Hippocampal formation (tissue), 2 donors: ENCODE results near the gene CDCP1.
"Not testable (repeated sequence)": the region's sequence is repeated elsewhere in the genome, so short reads cannot be mapped to it uniquely, and the experiment has no call there.

Experiments used
- DNase-seq, 2 donors: peaks; one replicate each; lab custom pipeline; 2025; lab: John Stamatoyannopoulos, UW

The CDCP1 gene

DNA sequence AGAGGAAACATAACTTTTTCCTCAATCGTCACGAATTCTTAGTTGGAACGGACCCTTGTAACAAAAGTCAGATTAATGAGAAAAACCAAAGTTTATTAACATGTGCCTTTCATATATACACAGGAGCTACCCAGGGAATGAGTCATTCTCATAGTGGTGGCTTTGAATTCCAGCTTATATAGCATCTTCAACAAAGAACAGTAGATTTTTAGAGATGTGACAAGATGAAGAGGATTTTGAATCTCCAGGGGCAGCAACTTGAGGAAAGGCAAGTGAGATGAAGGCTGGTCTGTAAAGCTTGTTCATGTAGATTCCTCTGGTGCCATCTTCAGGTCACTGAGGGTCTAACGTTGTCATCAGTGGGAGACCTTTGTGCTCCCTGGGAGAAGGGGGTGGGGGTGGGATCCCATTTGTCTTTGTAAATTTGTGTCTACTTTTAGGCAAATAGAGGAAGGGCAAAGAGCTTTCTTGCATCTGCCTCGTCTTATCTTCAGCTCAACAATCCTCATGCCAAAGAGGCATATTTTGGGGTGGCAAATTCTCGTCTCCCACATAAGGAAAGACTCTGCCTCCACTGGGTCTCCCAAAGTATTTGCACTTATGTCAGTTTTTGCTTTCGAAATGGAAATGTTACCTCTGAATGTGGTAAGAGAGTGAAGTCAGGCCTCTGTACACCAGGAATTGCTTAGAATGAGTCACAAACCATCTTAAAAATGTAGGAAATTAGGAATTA is 90.6 kb downstream of the CDCP1 start:
- no peak for DNase-seq

GRCh38 chr3:45055032-45055410 is 91.2 kb downstream of the CDCP1 start:
- no peak for DNase-seq

GRCh38 chr3:45054196-45054857 is 91.9 kb downstream of the CDCP1 start:
- DNase-seq, result no peak

DNA sequence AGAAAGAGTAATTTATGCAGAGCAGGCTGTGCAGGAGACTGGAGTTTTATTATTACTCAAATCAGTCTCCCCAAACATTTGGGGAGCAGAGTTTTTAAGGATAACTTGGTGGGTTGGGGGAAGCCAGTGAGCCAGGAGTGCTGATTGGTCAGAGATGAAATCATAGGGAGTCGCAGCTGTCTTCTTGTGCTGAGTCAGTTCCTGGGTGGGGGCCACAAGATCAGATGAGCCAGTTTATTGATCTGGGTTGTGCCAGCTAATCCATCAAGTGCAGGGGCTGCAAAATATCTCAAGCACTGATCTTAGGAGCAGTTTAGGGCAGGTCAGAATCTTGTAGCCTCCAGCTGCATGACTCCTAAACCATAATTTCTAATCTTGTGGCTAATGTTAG is 92.4 kb downstream of the CDCP1 start:
- DNase-seq, result not testable (repeated sequence)

DNA sequence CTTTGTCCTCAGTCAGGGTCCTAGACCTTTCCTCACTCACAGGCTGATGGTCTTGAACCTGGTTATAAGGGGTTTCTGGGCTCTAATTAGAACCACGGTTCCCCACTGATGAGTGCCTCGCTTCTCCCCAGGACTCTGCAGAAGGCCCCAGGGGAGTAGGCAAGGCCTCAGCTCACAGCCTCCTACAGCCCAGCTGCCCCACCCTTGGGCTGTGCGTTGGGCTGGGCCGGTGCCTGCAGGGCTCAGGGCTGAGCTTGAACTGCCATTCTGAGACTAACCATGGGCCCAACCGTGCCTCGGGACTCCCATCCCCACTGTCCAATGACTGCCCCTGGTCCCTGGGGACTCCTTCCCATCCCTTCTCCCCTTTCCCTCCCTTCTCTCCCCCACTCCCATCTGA is 94.5 kb downstream of the CDCP1 start:
- DNase-seq, result no peak

- no peak for DNase-seq
Measured at GRCh38 chr3:45049807-45050206, 96.4 kb downstream of the CDCP1 start.

DNA sequence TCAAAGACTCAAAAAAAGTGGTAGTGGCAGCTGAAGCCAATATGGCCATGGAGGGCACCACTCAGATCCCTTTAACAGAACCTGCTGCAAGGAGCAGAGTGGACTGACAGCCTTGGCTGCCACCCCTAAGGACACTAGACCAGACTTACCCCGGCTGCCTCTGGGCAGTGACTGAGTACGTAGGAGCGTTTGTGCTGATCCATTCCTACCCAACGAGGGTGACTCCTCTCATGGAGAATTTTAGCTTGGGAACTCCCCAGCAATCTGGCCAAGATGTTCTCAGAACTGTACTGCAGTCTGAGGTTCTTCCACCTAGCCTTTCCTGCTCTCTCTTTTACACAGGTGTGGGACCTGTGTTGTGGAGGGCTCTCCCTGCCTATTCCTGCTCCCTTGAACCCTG is 97.9 kb downstream of the CDCP1 start:
- no peak for DNase-seq

- DNase-seq, result no peak
Measured at GRCh38 chr3:45043728-45044299, 102.4 kb downstream of the CDCP1 start.

- DNase-seq, result no peak
Measured at GRCh38 chr3:45042162-45042561, 104.0 kb downstream of the CDCP1 start.

GRCh38 chr3:45041666-45042065 is 104.5 kb downstream of the CDCP1 start:
- no peak for DNase-seq

GRCh38 chr3:45037720-45038455 is 108.3 kb downstream of the CDCP1 start:
- DNase-seq, result peak; percentile 77 to 88

DNA sequence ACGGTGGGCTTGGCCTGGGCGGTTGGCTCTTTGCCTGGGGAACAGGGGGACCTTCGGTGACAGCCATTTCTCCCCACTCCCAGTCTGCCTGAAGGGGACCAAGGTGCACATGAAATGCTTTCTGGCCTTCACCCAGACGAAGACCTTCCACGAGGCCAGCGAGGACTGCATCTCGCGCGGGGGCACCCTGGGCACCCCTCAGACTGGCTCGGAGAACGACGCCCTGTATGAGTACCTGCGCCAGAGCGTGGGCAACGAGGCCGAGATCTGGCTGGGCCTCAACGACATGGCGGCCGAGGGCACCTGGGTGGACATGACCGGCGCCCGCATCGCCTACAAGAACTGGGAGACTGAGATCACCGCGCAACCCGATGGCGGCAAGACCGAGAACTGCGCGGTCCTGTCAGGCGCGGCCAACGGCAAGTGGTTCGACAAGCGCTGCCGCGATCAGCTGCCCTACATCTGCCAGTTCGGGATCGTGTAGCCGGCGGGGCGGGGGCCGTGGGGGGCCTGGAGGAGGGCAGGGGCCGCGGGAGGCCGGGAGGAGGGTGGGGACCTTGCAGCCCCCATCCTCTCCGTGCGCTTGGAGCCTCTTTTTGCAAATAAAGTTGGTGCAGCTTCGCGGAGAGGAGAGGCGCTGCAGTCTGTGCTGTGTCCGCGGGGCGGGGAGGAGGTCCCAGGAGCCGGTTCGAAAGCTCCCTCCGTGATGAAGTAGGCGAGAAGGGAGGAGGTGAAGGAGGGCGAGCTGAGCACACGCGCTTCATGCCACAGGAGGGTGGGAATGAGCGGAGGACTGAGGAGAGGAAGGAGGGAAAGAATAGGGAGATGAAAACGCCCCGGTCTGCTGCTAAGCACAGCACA is 110.5 kb downstream of the CDCP1 start:
- DNase-seq, result no peak

DNA sequence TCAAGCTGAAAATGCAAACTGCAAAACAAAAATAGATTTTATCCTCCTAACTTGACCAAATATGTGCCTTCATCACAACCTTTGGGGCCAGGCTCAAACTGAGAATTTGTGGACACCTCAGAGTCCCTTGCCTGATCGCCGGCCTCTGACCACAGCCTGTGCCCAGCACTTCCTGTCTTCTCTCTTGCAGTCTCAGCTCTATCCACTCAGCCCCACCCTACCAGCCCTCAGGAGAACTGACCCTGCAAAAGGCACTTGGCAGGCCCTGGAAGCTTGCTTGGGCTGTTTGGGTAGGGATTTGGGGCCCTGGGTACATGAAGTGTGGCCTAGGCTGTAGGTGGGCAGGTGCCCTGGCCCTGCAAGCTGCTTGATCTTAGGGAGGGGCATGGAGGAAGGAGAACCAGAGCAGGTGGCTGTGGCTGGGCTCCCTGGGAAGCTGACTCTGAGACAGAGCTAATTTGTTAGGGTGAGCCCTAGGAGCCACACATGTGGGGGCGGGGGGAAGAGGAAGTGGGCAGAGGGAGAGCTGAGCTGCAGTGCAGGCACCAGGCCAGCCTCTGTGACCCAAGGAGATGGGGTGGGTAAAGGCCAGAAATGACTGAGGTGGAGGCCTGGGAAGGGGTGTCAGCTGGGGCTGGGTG is 111.4 kb downstream of the CDCP1 start:
- DNase-seq, result peak in 1 of 2 donors; percentile 52

- DNase-seq, result no peak
Measured at GRCh38 chr3:45033791-45034190, 112.4 kb downstream of the CDCP1 start.
